CD8-positive, alpha-beta memory T cell (primary cell): ENCODE measurements around the gene GGA2. TPM values are rescaled to one million over a fixed set of nuclear protein-coding genes. Genes with fewer than 3 reads are reported as not detected.

Experiments
- CTCF ChIA-PET: fragments of 350-600 bp; sonication (Branson Sonifier 250); formaldehyde crosslinking; loops from one replicate; lab custom pipeline; 2021; ENCODE audit warnings: antibody characterized with exemption; lab: Charles Lee
- POLR2A ChIA-PET: fragments of 350-600 bp; sonication (Branson Sonifier 250); formaldehyde crosslinking; loops from one replicate; lab custom pipeline; 2021; ENCODE audit warnings: antibody characterized with exemption; lab: Charles Lee
- DNase-seq, 5 donors: peaks; one replicate each; pipeline versions ENCODE4 v3.0.0 to v3.0.0-alpha.2; 2020 to 2022; ENCODE audit warnings: mixed read lengths in 1 of 5
- H3K27ac ChIP-seq: one replicate; pipeline ENCODE4 v1.7.0; 2013; ENCODE audit warnings: low read depth, mild to moderate bottlenecking, low read length, moderate library complexity
- H3K27me3 ChIP-seq: 2 replicates; pipeline ENCODE4 v1.7.0; 2013; ENCODE audit warnings: low read length, mild to moderate bottlenecking; ENCODE audit not compliant: insufficient read depth, poor library complexity, severe bottlenecking
- H3K36me3 ChIP-seq: 2 replicates; pipeline ENCODE4 v1.7.0; 2013; ENCODE audit warnings: mild to moderate bottlenecking, low read length, moderate library complexity; ENCODE audit not compliant: insufficient read depth
- H3K4me1 ChIP-seq: 2 replicates; pipeline ENCODE4 v1.7.0; 2013; ENCODE audit warnings: mild to moderate bottlenecking, low read length, moderate library complexity; ENCODE audit not compliant: insufficient read depth
- H3K4me3 ChIP-seq: 2 replicates; pipeline ENCODE4 v1.7.0; 2013; ENCODE audit warnings: mild to moderate bottlenecking, low read length
- H3K9me3 ChIP-seq: 2 replicates; pipeline ENCODE4 v1.7.0; 2013; ENCODE audit warnings: mild to moderate bottlenecking, low read length
- H3K27ac Mint-ChIP-seq, 8 donors: one replicate each; pipeline ENCODE4 v1.8.0; 2020 to 2021; ENCODE audit warnings: mixed read lengths in 8 of 8, mild to moderate bottlenecking in 6 of 8, inconsistent platforms in 3 of 8, moderate library complexity in 3 of 8
- H3K27me3 Mint-ChIP-seq, 2 donors: one replicate each; pipeline ENCODE4 v1.8.0; 2020 to 2021; ENCODE audit warnings: mixed read lengths in 2 of 2, mild to moderate bottlenecking in 1 of 2, moderate library complexity in 1 of 2
- H3K36me3 Mint-ChIP-seq, 3 donors: one replicate each; pipeline ENCODE4 v1.8.0; 2020 to 2021; ENCODE audit warnings: mixed read lengths in 3 of 3, inconsistent platforms in 1 of 3, mild to moderate bottlenecking in 1 of 3
- H3K4me1 Mint-ChIP-seq, 3 donors: one replicate each; pipeline ENCODE4 v1.8.0; 2020 to 2021; ENCODE audit warnings: mixed read lengths in 3 of 3, inconsistent platforms in 1 of 3, mild to moderate bottlenecking in 1 of 3
- H3K4me3 Mint-ChIP-seq, 7 donors: one replicate each; pipeline ENCODE4 v1.8.0; 2020 to 2021; ENCODE audit warnings: mixed read lengths in 7 of 7, mild to moderate bottlenecking in 6 of 7, moderate library complexity in 4 of 7, inconsistent platforms in 2 of 7
- H3K9me3 Mint-ChIP-seq, 5 donors: one replicate each; pipeline ENCODE4 v1.8.0; 2020 to 2022; ENCODE audit warnings: mixed read lengths in 5 of 5, mild to moderate bottlenecking in 3 of 5, moderate library complexity in 2 of 5, inconsistent platforms in 1 of 5
- polyA plus RNA-seq: library from polyadenylated mRNA; unstranded; fragments of 300-500 nt; fragmentation: Illumina TruSeq; gene quantifications from one replicate; pipeline ENCODE4 v1.2.3, GENCODE V29; 2021
- total RNA-seq, 2 experiments: library from RNA; stranded (reverse); gene quantifications; one replicate each; pipeline ENCODE4 v1.2.3, GENCODE V29; 2021

Gene GGA2
- total and polyA plus RNA-seq, 3 experiments from 2014 or later = 52.3 to 70.1 (median 63.5) TPM

DNA sequence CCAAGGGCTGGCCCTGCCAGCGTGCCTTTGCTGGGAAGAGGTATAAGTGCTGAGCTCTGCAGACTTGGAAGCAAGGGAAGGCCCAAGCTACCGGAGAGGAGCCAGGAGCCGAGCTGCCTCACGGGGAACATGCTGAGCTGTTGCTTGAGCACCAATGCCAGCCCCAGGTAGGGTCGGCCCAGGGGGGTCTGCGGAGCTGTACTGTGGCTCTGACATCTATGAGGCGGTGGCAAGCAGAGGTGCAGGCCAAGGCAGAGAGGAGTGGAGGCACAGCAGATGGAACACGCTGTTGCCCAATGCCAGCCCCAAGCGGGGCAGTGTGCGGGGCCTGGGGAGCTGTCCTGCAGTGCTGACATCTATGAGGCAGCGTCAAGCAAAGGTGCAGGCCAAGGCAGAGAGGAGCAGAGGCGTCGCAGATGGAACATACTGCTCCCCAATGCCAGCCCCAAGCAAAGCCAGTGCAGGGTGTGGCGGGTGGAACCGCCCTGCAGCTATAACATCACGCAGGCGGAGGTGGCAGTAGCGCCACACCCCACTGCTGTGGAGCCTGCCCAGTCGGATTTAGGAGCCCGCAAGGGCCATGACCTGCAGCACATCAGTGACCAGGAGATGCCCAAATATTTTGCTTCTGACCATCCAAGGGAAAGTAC, 10.0 kb downstream of the GGA2 start:
- no peaks in the 10 kb centered on the region for H3K9me3 Mint-ChIP-seq
- ChIA-PET CTCF (interaction anchor here (1.1 to 2.3 kb wide), 2 partner anchors 10 to 65 kb away, joined by 3 to 11 read pairs; no protein-coding TSS in a partner anchor), POLR2A (interaction anchor here (0.6 kb wide), 1 partner anchor 9 kb away, joined by 3 read pairs; no protein-coding TSS in a partner anchor)
- H3K27me3 Mint-ChIP-seq = no peaks in the 10 kb centered on the region
- Histone ChIP-seq H3K4me1 (peaks cover 25% of the 10 kb centered on the region), H3K27me3 (no peaks in the 10 kb centered on the region), H3K4me3 (no peak overlapping the region), H3K36me3 (peaks cover 5% of the 10 kb centered on the region), H3K27ac (no peak overlapping the region), H3K9me3 (no peaks in the 10 kb centered on the region)
- H3K27ac Mint-ChIP-seq = peak overlapping the region in 2 of 8 donors; percentile 36 to 64
- H3K36me3 Mint-ChIP-seq = peaks cover 0 to 55% (median 6%) of the 10 kb centered on the region in 3 donors
- H3K4me3 Mint-ChIP-seq = no peak overlapping the region
- peaks cover 57 to 89% (median 63%) of the 10 kb centered on the region in 3 donors for H3K4me1 Mint-ChIP-seq
- no peak for DNase-seq

DNA sequence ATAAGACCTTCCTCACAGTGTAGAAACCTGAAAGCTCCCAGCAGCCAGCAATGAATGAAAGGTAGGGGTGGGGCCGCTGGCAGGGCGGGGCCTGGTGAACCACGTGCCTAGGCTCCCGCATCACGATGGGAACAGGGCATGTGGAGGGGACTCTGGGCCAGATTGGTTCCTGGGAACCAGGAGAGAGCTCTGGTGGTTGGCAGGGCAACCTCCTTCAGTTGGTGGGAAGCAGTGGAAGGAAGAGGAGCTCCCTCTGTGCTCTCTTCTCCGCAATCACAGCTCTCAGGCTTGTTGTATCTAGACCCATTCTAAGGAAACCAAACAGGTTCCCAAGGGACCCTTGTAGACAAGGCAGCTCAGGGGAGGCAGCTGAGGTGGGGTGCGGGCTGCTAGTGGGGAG, 10.5 kb downstream of the GGA2 start:
- H3K27me3 Mint-ChIP-seq = no peaks in the 10 kb centered on the region
- H3K9me3 ChIP-seq = no peaks in the 10 kb centered on the region
- CTCF ChIA-PET = interaction anchor here (0.7 to 2.3 kb wide), 3 partner anchors 9 to 65 kb away, joined by 3 to 11 read pairs (median 3); no protein-coding TSS in a partner anchor
- no peak overlapping the region for H3K27ac ChIP-seq
- H3K36me3 ChIP-seq = peaks cover 10% of the 10 kb centered on the region
- no peak for DNase-seq
- H3K27me3 ChIP-seq = no peaks in the 10 kb centered on the region
- H3K9me3 Mint-ChIP-seq = no peaks in the 10 kb centered on the region
- POLR2A ChIA-PET = no interaction called here
- peak overlapping the region in 1 of 8 donors; percentile 36 for H3K27ac Mint-ChIP-seq
- peaks cover 0 to 61% (median 9%) of the 10 kb centered on the region in 3 donors for H3K36me3 Mint-ChIP-seq
- H3K4me3 Mint-ChIP-seq = no peak overlapping the region
- H3K4me1 Mint-ChIP-seq = peaks cover 52 to 84% (median 58%) of the 10 kb centered on the region in 3 donors
- peaks cover 20% of the 10 kb centered on the region for H3K4me1 ChIP-seq
- no peak overlapping the region for H3K4me3 ChIP-seq

DNA sequence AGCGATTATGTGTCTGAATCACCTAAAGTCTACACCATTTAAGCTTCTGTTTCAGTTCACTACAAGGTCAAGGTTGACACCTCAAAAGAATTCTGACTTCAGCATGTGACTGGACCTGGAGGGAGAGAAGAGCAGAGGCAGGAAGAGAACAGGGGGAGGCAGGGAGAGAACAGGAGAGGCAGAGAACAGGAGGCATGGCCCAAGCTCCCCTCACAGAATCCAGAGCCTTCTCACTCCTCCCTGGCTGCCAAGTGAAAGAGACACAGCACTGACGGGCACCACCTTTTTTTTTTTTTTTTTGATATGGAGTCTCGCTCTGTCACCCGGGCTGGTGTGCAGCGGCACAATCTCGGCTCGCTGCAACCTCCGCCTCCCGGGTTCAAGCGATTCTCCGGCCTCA, 11.4 kb downstream of the GGA2 start:
- Mint-ChIP-seq H3K27me3 (no peaks in the 10 kb centered on the region), H3K27ac (peak overlapping the region in 4 of 8 donors; percentile 6 to 51 (median 27)), H3K4me1 (peaks cover 44 to 75% (median 48%) of the 10 kb centered on the region in 3 donors), H3K36me3 (peaks cover 3 to 69% (median 11%) of the 10 kb centered on the region in 3 donors), H3K4me3 (no peak overlapping the region), H3K9me3 (no peaks in the 10 kb centered on the region)
- no peaks in the 10 kb centered on the region for H3K9me3 ChIP-seq
- POLR2A ChIA-PET = interaction anchor here (0.7 kb wide), 1 partner anchor 95 kb away, joined by 6 read pairs; no protein-coding TSS in a partner anchor
- CTCF ChIA-PET = no interaction called here
- DNase-seq = no peak
- no peak overlapping the region for H3K4me3 ChIP-seq
- peaks cover 15% of the 10 kb centered on the region for H3K36me3 ChIP-seq
- peaks cover 11% of the 10 kb centered on the region for H3K4me1 ChIP-seq
- no peaks in the 10 kb centered on the region for H3K27me3 ChIP-seq
- H3K27ac ChIP-seq = no peak overlapping the region

DNA sequence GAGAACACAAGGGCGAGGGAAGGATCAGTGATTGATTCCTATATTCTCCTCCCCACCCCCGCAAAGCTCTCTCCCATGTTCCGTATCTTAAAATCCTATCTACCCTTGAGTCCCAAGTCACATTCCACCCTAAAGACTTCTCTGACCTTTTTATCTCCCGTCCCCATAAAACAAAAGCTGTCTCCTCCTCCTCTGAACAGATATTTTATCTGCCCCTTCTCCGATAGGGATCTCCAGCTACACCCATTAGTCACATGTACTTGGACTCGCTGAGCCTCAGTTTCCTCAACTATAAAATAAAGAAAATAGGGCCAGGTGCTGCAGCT, 12.8 kb downstream of the GGA2 start:
- Mint-ChIP-seq H3K9me3 (no peaks in the 10 kb centered on the region), H3K36me3 (peaks cover 6 to 76% (median 15%) of the 10 kb centered on the region in 3 donors), H3K4me1 (peaks cover 37 to 62% (median 42%) of the 10 kb centered on the region in 3 donors), H3K4me3 (no peak overlapping the region), H3K27me3 (no peaks in the 10 kb centered on the region), H3K27ac (peak overlapping the region in 3 of 8 donors; percentile 7 to 64 (median 19))
- no peaks in the 10 kb centered on the region for H3K9me3 ChIP-seq
- CTCF ChIA-PET = interaction anchor here (0.7 to 0.9 kb wide), 2 partner anchors 15 to 62 kb away, joined by 3 to 4 read pairs; no protein-coding TSS in a partner anchor
- POLR2A ChIA-PET = no interaction called here
- no peak for DNase-seq
- H3K4me3 ChIP-seq = no peak overlapping the region
- no peak overlapping the region for H3K27ac ChIP-seq
- H3K36me3 ChIP-seq = peaks cover 28% of the 10 kb centered on the region
- peaks cover 6% of the 10 kb centered on the region for H3K4me1 ChIP-seq
- H3K27me3 ChIP-seq = no peaks in the 10 kb centered on the region

DNA sequence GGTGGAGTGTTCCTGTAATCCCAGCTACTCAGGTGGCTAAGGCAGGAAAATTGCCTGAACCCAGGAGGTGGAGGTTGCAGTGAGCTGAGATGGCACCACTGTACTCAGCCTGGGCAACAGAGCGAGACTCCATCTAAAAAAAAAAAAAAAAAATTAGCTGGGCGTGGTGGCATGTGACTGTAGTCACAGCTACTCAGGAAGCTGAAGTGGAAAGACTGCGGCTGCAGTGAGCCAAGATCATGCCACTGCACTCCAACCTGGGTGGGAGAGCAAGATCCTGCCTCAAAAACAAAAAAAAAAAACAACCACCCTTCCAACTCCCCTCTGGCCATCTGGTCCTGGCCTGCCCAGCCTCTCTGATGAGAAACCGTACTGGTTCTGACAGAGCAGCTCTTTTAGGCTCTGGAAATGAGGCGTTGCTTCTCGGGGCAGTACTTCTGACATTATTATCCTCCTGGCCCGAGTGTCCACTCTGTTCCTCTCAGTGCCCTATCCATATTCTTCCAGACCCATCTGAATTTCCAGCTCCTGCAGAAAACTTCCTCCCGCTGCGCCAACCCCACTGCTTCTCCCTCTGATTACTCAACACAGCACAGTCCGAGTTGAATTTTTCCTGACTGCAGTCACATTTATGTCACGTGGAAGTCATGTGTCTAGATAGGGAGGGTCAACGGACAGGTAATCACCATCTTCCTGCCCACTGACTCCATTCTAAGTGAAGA, 13.3 kb downstream of the GGA2 start:
- Mint-ChIP-seq H3K4me3 (no peak overlapping the region), H3K27ac (peak overlapping the region in 5 of 8 donors; percentile 7 to 56 (median 21)), H3K4me1 (peaks cover 33 to 57% (median 37%) of the 10 kb centered on the region in 3 donors), H3K27me3 (no peaks in the 10 kb centered on the region), H3K36me3 (peaks cover 6 to 76% (median 18%) of the 10 kb centered on the region in 3 donors), H3K9me3 (no peaks in the 10 kb centered on the region)
- Histone ChIP-seq H3K27ac (no peak overlapping the region), H3K36me3 (peaks cover 34% of the 10 kb centered on the region), H3K9me3 (no peaks in the 10 kb centered on the region), H3K4me1 (peaks cover 6% of the 10 kb centered on the region), H3K27me3 (no peaks in the 10 kb centered on the region), H3K4me3 (no peak overlapping the region)
- DNase-seq = no peak
- POLR2A ChIA-PET = no interaction called here
- CTCF ChIA-PET = interaction anchor here (0.7 to 1.2 kb wide), 3 partner anchors 14 to 61 kb away, joined by 3 to 4 read pairs (median 3); no protein-coding TSS in a partner anchor

DNA sequence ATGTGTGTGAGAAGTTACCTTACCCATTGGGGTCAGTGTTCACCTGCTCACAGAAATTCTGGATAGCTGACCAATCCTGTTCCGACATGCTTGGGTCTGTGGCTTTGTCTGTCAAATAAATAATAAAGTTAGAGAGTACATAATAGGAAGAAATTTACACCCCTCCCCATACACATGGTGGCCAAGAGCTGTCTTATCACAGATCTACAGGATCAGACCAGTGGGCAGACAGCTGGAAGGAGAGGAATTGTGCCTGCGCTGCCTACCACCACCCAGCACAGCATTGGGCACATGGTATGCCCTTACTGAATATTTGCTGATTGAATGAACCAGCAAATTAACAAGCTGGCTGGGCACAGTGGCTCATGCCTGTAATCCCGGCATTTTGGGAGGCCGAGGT, 14.6 kb downstream of the GGA2 start:
- H3K9me3 ChIP-seq = no peaks in the 10 kb centered on the region
- Mint-ChIP-seq H3K27me3 (no peaks in the 10 kb centered on the region), H3K36me3 (peaks cover 14 to 76% (median 21%) of the 10 kb centered on the region in 3 donors), H3K27ac (peak overlapping the region in 3 of 8 donors; percentile 15 to 70 (median 21)), H3K4me3 (no peak overlapping the region), H3K9me3 (no peaks in the 10 kb centered on the region), H3K4me1 (peaks cover 26 to 44% (median 27%) of the 10 kb centered on the region in 3 donors)
- no peaks in the 10 kb centered on the region for H3K27me3 ChIP-seq
- H3K27ac ChIP-seq = no peak overlapping the region
- no peak for DNase-seq
- ChIA-PET CTCF (no interaction called here), POLR2A (no interaction called here)
- H3K4me3 ChIP-seq = no peak overlapping the region
- H3K36me3 ChIP-seq = peaks cover 44% of the 10 kb centered on the region
- peaks cover 6% of the 10 kb centered on the region for H3K4me1 ChIP-seq

DNA sequence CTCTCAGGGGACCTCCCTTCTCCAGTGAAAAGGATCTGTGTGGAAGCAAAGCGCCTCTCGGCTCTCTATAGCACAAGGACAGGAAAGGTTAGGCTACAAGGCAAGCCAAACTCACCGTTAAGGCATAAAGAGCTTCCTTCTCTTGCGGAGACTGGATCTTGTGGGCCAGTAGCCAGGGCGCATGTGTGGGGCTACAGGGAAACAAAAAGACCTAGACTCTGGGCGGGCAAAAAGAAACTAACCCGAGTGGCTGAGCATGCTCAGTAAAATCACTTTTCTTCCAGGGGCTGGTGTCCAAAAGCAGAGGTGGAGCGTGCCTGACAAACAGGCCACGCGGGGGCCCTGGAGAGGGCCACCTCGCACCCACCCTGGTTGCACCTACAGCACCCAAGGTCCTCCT, 16.1 kb downstream of the GGA2 start:
- Mint-ChIP-seq H3K4me3 (peak overlapping the region in 1 of 7 donors; percentile 68), H3K9me3 (no peaks in the 10 kb centered on the region), H3K27me3 (no peaks in the 10 kb centered on the region), H3K27ac (peak overlapping the region in 2 of 8 donors; percentile 51 to 68), H3K36me3 (peaks cover 15 to 81% (median 29%) of the 10 kb centered on the region in 3 donors), H3K4me1 (peaks cover 17 to 29% (median 20%) of the 10 kb centered on the region in 3 donors)
- no peak for DNase-seq
- Histone ChIP-seq H3K36me3 (peaks cover 51% of the 10 kb centered on the region), H3K27ac (no peak overlapping the region), H3K9me3 (no peaks in the 10 kb centered on the region), H3K4me3 (no peak overlapping the region), H3K4me1 (peaks cover 6% of the 10 kb centered on the region), H3K27me3 (no peaks in the 10 kb centered on the region)
- CTCF ChIA-PET = no interaction called here
- POLR2A ChIA-PET = no interaction called here
